Pancreas (tissue), 10 donors: ENCODE measurements around the gene C12orf75. TPM values are rescaled to one million over a fixed set of nuclear protein-coding genes. Genes with fewer than 3 reads are reported as not detected.

Source experiments
- ATAC-seq, 4 donors: fragments of 200-7000 bp; cut with Tn5 transposase; one replicate each; pipeline versions ENCODE4 v1.8.0 to v1.9.1; 2020; ENCODE audit warnings: mild to moderate bottlenecking in 4 of 4, moderate library complexity in 4 of 4
- DNase-seq, 6 donors: peaks; one replicate each; pipeline ENCODE4 v3.0.0-alpha.2; 2020
- FAIRE-seq: peaks from 2 replicates; lab custom pipeline; 2012; peaks lifted over from hg19 to GRCh38; lab: Jason Lieb, UNC
- H3K27ac ChIP-seq, 4 donors: fragments of 200-600 bp; sonication (generic); 1 replicate in 3 of 4; 2 replicates in 1 of 4; pipeline versions ENCODE4 v1.5.0 to v1.8.0; 2020
- H3K27me3 ChIP-seq, 4 donors: fragments of 200-600 bp; one replicate each; pipeline ENCODE4 v1.8.0; 2021
- H3K36me3 ChIP-seq, 3 donors: fragments of 200-600 bp; sonication (generic) in 1 of 3; one replicate each; pipeline versions ENCODE4 v1.5.0 to v1.8.0; 2020 to 2021
- H3K4me1 ChIP-seq, 3 donors: fragments of 200-600 bp; one replicate each; pipeline ENCODE4 v1.8.0; 2021
- H3K4me3 ChIP-seq, 4 donors: fragments of 200-600 bp; sonication (generic) in 2 of 4; one replicate each; pipeline versions ENCODE4 v1.5.0 to v1.8.0; 2020 to 2021
- H3K9me3 ChIP-seq, 4 donors: fragments of 200-600 bp; one replicate each; pipeline ENCODE4 v1.8.0; 2021
- WGBS, 2 donors: extraction: QIAGEN DNeasy Blood & Tissue Kit; methylation state at CpG; one replicate each; pipeline ENCODE4 v1.1.7; 2013; 5-methylcytosine and 5-hydroxymethylcytosine counted together
- intact Hi-C, 3 donors: fragments of 100-400 bp; cut with DNase I; formaldehyde crosslinking; loops; one replicate each; pipeline versions ENCODE4 v1.11.1 to v1.14.2; 2022
- polyA plus RNA-seq, 2 donors: library from polyadenylated mRNA; stranded (reverse); fragments of 200-250 nt; gene quantifications; one replicate each; pipeline ENCODE4 v1.2.3, GENCODE V29; 2013
- total RNA-seq, 6 donors: library from RNA; stranded (reverse); fragmentation: NEBNext Ultra II Directional in 4 of 6; extraction: Animal tissue kit (Norgen Biotek cat#: 25700) in 4 of 6; gene quantifications; one replicate each; pipeline versions ENCODE4 v1.2.1 to v1.2.4, GENCODE V29; 2021 to 2023
- TF ChIP-seq, protein P1 (sequence below), 4 donors: fragments of 200-600 bp; sonication (generic) in 3 of 4; IDR thresholded peaks; one replicate each; pipeline versions ENCODE4 v1.5.0 to v1.8.0; 2021; ENCODE audit warnings: antibody characterized with exemption in 4 of 4
- donor health status: healthy with polysubstance abuse.
- donor health status: DM: no; HTN: no; CAD: no; lungs with moderate emphysema.
- donor health status: DM: no; HTN: no; CAD: no.
- donor health status: control.
- donor health status: control.
- donor health status: Bipolar disorder and iron deficiency.
- donor health status: DM: yes; HTN: yes; CAD: no.
- donor health status: DM: no; HTN: no; CAD: no.
- donor health status: DM: no; HTN: no; CAD: no.
- donor health status: DM: yes; HTN: yes; CAD: no.

Gene C12orf75
- total RNA-seq (10 to 100 TPM; 20.2 to 68.1 (median 37.4) TPM), polyA plus RNA-seq (100 to 1,000 TPM in 1 of 2 donors, 10 to 100 TPM in 1; 48.5 to 104 TPM)

- Histone ChIP-seq H3K27ac (peak within 1 kb of the TSS in 3 of 4 donors; percentile 41 to 69 (median 64)), H3K27me3 (no peaks in the 10 kb centered on the region), H3K4me1 (peaks cover 0 to 4% (median 0%) of the 10 kb centered on the region in 3 donors), H3K9me3 (no peaks in the 10 kb centered on the region), H3K36me3 (no peaks in the 10 kb centered on the region), H3K4me3 (peak within 1 kb of the TSS; percentile 42 to 82 (median 74))
- intact Hi-C loops: no loop called here
- FAIRE-seq: no peak
- TF ChIP-seq, protein P1, sequence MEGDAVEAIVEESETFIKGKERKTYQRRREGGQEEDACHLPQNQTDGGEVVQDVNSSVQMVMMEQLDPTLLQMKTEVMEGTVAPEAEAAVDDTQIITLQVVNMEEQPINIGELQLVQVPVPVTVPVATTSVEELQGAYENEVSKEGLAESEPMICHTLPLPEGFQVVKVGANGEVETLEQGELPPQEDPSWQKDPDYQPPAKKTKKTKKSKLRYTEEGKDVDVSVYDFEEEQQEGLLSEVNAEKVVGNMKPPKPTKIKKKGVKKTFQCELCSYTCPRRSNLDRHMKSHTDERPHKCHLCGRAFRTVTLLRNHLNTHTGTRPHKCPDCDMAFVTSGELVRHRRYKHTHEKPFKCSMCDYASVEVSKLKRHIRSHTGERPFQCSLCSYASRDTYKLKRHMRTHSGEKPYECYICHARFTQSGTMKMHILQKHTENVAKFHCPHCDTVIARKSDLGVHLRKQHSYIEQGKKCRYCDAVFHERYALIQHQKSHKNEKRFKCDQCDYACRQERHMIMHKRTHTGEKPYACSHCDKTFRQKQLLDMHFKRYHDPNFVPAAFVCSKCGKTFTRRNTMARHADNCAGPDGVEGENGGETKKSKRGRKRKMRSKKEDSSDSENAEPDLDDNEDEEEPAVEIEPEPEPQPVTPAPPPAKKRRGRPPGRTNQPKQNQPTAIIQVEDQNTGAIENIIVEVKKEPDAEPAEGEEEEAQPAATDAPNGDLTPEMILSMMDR (IDR thresholded peaks at IDR 0.05): no peak
- 0 to 1% methylated on average over 23 to 66 of the region's 66 CpGs for WGBS, 2 donors
- peak; percentile 80 to 92 (median 89) for ATAC-seq
- peak; percentile 59 to 86 (median 76) for DNase-seq
These were observed at the start of gene C12orf75 for GRCh38 chr12:105330283-105330930. TSS of gene C12orf75 (plus strand) at chr12:105330691. CDS start at chr12:105330892, 201 bp downstream.

DNA sequence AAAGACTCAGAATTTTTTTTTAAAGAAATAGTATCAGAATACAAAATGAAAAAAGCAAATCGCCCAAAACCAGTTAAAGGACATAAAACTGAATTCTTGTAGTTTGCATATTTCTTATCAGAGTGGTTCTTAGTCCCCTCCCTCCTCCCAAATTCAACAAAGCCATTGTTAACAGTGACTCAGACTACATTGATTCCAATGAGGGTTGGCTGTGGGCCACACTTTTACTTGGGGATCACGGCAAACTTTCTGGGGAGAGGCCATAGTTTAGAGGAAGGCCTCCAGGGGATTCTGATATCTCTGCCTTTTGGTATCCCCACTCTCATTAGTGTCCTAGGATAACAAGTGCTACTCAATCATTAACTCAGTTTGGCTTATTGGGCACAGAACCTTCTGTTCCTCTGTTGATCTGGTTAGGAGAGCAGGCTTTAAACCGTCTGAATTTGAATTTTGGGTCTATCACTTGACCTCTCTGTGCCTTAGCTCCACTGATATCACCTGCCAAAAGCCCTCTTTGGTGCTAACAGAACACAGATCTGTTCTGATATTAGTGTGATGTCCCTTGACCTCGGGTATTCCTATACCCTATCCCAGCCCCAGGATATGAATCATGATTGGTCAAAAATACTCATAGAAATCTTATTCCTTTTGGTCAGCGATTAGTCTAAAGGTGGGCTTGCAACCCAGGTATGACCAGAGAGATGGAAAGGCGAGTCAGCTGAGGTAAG is 49.4 kb upstream of the C12orf75 start:
- H3K4me3 ChIP-seq: no peak overlapping the region
- H3K27me3 ChIP-seq: no peaks in the 10 kb centered on the region
- FAIRE-seq (no peak), DNase-seq (peak in 3 of 6 donors; percentile 27 to 63 (median 30)), ATAC-seq (peak; percentile 63 to 75 (median 72))
- H3K9me3 ChIP-seq: no peaks in the 10 kb centered on the region
- TF ChIP-seq, protein P1 (IDR thresholded peaks at IDR 0.05): no peak
- intact Hi-C loops: no loop called here
- H3K27ac ChIP-seq: peak overlapping the region in 3 of 4 donors; percentile 3 to 55 (median 47)
- no peaks in the 10 kb centered on the region for H3K36me3 ChIP-seq
- WGBS, 2 donors: 51 to 56% methylated on average over 6 of the region's 6 CpGs
- H3K4me1 ChIP-seq: peaks cover 11 to 20% (median 14%) of the 10 kb centered on the region in 3 donors

DNA sequence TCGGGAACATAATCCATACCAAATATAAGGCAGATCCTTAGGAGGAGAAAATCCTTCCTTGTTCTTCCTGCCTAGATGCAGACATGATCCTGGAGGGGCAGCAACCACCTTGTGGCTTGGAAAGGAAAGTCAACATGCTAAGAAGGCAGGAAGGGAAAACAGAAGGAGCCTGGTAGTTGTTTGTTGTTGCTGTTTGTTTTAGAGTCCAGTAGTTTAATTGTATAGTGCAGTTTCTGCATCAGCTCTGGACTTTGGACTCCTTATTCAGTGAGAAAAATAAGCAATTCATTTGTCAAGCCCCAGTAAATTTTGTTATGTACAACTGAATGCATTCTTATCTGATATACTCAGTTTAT is 48.8 kb upstream of the C12orf75 start:
- TF ChIP-seq, protein P1 (IDR thresholded peaks at IDR 0.05): no peak
- FAIRE-seq (no peak), DNase-seq (no peak), ATAC-seq (peak; percentile 48 to 58 (median 54))
- Histone ChIP-seq H3K36me3 (no peaks in the 10 kb centered on the region), H3K4me3 (no peak overlapping the region), H3K4me1 (peaks cover 11 to 20% (median 14%) of the 10 kb centered on the region in 3 donors), H3K9me3 (no peaks in the 10 kb centered on the region), H3K27me3 (no peaks in the 10 kb centered on the region), H3K27ac (peak overlapping the region in 3 of 4 donors; percentile 3 to 55 (median 47))
- 73 to 83% methylated on average over 1 of the region's 1 CpG for WGBS, 2 donors
- intact Hi-C loops: no loop called here

- peaks cover 11 to 14% (median 14%) of the 10 kb centered on the region in 3 donors for H3K4me1 ChIP-seq
- no peaks in the 10 kb centered on the region for H3K27me3 ChIP-seq
- H3K27ac ChIP-seq: no peak overlapping the region
- ATAC-seq: no peak
- DNase-seq: no peak
- WGBS, 2 donors: 78 to 88% methylated on average over 1 of the region's 1 CpG
- no peaks in the 10 kb centered on the region for H3K36me3 ChIP-seq
- no peak for FAIRE-seq
- TF ChIP-seq, protein P1 (IDR thresholded peaks at IDR 0.05): no peak
- H3K9me3 ChIP-seq: no peaks in the 10 kb centered on the region
- H3K4me3 ChIP-seq: no peak overlapping the region
- intact Hi-C loops: no loop called here
These were observed 45.1 kb upstream of the C12orf75 start for GRCh38 chr12:105285378-105285777.
